ENCODE measurements around the gene SLC25A33.

DNA sequence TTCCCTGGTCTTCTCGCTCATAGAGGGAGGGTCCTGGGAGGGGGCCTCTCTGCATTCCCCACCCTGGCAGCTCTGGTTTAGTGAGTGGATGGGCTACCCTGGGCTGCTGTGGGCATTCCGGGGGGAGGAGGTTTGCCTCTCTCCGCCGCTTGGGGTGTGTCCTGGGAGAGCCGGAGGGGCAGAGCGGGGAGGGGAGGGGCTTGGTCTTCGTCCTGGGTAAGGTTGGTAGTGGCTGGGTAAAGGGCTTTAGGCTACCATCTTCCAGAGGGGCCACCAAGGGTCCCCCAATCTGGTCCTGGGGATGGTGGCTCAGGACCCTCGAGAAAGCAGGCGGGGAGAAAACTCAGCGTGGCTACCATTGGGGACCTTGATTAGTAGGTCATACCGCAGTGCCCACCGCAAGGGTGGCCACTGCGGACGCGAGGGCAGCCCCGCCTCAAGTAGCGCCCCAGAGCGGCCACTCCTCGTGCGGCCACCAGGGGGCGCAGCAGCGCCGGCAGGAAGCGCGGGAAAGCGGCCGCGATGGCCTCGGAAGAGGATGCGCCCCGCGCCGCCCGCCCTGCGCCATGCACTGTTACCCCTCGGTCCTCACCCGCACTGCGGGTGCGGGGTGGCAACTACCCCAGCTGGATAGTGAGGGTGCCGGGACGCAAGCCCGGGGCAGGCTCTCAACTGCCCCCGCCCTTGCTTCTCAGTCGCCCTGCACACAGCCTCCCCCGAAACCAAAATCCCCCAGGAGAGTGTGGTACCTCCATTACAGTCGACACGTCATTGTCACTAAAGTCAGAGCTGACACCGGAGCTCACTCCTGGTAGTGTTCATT, 44.1 kb upstream of the SLC25A33 start:
- TF ChIP-seq POLR2A (IDR thresholded peaks at IDR 0.05) (no peak), POLR2AphosphoS5 (IDR thresholded peaks at IDR 0.05; ENCODE audit: insufficient read depth in 1 of 2, low read depth in 1 of 2) (no peak)
- TF ChIP-seq, protein P1, sequence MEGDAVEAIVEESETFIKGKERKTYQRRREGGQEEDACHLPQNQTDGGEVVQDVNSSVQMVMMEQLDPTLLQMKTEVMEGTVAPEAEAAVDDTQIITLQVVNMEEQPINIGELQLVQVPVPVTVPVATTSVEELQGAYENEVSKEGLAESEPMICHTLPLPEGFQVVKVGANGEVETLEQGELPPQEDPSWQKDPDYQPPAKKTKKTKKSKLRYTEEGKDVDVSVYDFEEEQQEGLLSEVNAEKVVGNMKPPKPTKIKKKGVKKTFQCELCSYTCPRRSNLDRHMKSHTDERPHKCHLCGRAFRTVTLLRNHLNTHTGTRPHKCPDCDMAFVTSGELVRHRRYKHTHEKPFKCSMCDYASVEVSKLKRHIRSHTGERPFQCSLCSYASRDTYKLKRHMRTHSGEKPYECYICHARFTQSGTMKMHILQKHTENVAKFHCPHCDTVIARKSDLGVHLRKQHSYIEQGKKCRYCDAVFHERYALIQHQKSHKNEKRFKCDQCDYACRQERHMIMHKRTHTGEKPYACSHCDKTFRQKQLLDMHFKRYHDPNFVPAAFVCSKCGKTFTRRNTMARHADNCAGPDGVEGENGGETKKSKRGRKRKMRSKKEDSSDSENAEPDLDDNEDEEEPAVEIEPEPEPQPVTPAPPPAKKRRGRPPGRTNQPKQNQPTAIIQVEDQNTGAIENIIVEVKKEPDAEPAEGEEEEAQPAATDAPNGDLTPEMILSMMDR (IDR thresholded peaks at IDR 0.05): peak; percentile 86 to 99 (median 94)
